Measurements from ENCODE around the gene OSBPL9.
"Not testable (repeated sequence)": the region's sequence is repeated elsewhere in the genome, so short reads cannot be mapped to it uniquely, and the experiment has no call there.

OSBPL9 gene

DNA sequence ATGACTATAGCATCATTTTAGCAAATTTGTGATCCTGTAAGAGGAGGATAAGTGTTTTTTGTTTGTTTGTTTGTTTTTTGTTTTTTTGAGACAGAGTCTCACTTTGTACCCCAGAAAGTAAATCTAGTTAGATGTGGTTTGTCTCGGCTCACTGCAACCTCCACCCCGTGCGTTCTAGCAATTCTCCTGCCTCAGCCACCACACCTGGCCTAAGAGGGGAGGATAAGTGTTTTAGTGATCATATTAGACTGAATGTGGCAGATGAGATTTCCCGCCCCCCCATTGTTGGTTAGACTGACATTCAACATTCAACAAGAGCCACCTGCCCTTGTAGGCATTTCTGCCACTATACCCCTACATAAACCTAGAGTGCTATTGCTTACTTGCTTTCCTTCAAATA lies 98.5 kb downstream of the OSBPL9 start:
- no peak for DNase-seq

DNA sequence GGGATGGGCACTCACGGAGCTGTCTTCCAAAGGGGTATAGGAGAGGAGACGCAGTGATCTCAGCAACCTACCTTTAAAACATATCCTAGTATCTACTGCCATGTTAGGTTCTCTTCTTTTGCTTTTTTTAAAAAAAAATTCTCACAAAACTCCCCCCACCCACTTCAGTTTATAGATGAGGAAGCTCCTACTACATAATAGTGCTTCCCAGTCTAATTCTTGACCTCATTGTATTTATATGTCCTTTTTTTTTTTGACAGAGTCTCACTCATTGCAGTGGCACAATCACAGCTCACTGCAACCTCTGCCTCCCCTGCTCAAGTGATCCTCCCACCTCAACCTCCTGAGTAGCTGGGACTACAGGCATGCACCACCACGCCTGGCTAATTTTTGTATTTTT lies 99.9 kb downstream of the OSBPL9 start:
- DNase-seq: no peak

DNA sequence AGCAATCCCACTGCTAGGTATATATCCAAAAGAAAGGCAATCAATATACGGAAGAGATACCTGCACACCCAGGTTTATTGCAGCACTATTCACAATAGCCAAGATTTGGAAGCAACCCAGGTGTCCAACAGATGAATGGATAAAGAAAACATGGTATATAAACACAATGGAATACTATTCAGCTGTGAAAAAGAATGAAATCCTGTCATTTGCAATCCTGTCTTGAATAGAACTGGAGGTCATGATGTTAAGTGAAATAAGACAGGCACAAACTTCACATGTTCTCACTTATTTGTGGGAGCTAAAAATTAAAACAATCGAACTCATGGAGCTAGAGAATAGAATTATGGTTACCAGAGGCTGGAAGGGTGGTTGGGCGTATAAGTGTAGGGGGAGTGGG lies 101.0 kb downstream of the OSBPL9 start:
- no peak for DNase-seq

DNA sequence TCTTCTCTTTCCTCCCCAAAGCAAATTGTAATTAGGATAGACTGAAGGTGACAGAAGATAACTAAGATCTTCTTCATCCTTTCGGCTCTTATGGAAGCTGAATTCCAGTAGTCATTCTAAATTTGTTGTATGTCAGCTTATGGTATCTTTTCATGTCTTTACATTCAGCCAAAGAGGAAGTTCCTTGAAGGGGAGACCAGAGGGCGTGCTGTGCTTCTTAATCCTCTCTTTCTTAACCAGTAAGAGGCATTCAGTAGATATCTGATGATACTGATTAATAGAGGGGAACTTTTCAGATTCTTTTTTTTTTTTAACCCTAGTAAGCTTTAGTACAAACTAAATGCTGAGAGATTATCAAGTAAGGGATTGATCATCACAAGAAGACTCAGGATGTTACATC lies 102.3 kb downstream of the OSBPL9 start:
- DNase-seq: no peak

DNA sequence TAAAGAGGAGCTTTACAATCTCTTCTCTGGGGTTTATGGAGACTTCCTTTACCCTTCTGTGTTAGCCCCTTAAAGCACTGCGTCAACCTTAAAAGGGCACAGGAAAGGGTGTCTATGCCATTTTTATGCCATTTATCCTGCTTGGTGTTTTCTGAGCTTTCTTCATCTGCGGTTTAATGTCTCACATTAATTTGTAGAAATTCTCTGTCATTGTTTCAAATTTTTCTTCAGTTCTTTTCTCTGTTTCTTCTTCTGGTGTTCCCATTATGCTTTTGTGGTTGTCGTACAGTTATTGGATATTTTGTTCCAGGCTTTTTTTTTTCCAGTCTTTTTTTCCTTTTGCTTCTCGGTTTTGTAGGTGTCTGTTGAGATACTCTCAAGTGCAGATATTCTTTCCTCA lies 107.9 kb downstream of the OSBPL9 start:
- DNase-seq: no peak

DNA sequence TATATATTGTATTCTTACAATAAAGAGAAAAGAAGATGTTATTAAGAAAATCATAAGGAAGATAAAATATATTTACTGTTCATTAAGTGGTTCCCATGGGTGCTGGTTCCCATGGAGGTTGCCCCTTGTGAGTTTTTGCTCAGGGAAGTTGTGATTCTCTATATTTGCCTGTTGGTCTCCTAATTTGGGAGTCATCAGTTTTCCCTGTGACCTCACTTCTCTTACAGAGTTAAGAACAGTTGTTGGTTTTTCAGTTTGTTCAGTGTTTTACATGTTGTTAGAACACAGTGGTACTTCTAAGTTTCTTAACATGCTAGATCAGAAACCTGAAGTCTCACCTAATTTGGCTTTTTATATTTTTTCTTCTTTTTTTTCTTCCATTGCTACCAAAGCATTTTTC lies 109.2 kb downstream of the OSBPL9 start:
- DNase-seq: no peak

DNA sequence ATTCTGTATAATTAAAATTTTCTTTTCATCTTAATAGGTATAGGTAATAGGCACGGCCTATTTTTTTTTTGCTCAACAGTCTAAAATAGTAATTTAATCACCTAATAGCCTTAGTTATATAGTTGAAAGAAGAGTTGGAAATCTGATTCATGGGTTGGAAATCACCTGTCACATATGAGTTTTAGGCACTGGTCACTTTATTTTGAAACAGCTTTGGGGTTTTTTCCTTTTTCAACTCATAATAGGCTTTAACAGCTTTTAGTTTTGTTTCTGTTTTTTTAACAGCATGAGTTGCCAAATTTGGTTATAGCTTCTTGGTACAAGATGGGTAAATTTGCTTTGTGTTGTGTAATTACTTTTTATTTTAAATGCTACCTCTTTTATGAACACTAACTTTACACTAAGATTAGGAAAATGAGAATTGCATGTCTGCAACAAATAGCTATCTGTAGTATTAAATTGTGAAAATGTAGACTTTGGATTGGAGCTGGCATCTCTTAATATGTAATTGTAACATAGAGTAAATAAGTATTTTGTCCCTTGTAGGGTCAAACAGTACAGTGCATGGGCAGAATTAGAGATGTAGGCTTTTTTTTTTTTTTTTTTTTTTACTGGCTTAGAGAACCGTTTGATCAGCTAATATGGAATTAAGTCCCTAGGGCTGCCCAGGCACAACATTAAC lies 109.8 kb downstream of the OSBPL9 start:
- DNase-seq: no peak

DNA sequence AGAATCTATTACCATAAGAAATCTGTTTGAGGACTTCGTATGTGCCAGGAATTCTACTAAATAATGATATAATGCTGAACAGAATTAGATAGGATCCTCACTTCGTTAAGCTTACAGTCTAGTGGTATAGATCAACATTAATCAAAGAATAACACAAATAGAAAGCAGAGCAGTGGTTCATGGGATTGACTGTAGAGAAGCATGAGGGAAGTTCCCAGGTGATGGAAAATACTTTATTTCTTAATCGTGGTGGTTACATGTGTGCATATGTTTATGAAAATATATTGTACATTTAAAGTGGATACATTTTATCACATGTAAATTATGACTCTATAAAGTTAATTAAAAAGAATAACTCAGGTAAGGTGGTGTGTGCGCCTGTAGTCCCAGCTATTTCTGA lies 110.5 kb downstream of the OSBPL9 start:
- DNase-seq: no peak

DNA sequence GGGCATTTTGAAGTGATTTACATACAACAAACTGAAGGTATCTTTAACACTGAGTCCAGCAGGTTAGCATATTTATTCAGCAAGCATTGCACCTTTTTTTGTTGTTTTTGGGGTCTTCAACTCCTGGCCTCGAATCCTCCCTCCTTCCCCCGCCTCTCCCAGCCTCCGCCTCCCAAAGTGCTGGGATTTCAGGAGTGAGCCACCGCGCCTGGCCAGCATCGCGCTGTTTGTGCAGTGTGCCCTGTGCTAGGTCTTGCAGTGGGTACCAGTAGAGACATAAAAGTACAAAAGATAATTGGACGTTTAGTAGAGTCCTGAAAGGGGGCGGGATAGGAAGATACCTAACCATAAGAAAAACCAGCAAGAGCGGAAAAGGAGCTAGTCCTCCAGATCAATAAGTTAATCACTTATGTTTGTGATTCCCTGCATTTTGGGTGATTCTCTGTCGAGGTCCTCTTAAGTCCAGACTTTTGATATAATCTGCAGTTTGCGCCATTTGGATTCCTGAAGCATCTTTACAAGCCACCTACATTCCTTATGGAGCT lies 111.8 kb downstream of the OSBPL9 start:
- no peak for DNase-seq

DNA sequence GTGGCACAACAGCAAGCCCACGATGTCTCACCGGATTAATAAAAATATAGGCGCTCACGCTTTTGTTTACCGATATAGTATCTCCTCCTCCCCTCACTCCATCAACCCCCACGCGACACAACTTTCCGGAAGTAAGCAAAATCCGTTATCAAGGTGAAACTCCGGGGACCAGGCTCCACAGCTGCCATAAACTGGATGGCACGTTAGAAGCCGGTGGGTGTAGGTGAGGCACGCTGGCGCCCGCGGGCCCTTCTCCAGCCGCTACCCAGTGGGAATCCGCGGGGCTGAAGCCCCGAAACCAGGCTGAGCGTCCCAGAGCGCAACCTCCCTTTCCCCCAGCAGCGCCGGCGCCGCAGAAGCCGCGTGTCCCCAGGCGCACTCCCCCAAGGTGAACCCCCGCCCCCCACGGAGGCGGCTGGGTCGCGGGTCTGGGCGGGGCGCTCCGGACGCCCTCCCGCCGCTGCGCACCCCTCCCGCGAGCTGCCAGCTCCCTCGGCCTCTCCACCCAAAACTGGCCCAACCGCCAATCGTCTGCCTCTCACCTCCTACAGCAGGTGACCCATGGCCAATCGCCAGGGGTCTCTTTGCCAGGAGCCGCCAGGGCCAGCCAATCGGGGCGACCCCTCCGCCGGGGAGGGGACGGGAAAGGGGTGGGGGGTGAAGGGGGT lies 112.4 kb downstream of the OSBPL9 start:
- DNase-seq: peak; percentile 99

DNA sequence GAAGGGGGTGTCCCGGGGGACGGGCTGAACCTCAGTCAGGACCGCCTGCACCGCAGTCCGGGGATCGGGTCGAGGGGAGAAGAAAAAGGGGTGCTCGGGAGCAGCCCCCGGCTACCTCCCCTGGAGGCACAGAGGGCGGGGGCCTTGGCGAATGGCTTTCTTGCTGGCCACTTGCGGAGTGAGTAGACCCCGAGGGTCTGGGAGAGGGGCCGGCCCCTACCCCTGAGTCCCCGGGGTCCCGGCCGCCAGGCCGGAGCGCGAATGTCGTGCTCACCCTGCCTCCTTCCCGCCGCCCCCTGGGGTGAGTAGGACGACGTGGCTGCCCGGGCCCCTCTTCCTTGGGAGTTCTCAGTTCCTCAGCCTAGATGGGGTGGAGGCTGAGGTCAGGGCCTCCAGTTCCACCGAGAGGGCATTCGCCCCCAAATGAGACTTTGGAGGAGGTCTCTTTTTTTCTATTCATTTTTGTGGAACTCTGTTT lies 113.0 kb downstream of the OSBPL9 start:
- no peak for DNase-seq

DNA sequence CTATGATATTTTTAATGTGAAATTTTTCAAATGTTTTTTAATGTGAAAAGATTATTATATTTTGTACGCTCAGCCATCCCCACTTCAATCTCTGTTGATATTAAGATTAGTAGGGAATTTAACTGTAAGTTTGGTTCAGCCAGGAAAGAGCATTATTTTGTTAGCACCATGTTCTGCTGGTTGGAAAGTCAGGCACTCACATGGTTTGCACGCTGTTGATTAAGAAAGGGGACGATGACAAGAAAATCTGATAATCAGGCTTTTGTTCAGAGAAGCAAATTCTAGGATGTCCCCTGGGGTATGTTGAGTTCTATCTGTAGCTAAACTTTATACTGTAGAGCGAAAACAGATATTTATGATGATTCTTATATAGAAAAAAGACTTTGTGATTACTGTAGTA lies 115.1 kb downstream of the OSBPL9 start:
- no peak for DNase-seq

DNA sequence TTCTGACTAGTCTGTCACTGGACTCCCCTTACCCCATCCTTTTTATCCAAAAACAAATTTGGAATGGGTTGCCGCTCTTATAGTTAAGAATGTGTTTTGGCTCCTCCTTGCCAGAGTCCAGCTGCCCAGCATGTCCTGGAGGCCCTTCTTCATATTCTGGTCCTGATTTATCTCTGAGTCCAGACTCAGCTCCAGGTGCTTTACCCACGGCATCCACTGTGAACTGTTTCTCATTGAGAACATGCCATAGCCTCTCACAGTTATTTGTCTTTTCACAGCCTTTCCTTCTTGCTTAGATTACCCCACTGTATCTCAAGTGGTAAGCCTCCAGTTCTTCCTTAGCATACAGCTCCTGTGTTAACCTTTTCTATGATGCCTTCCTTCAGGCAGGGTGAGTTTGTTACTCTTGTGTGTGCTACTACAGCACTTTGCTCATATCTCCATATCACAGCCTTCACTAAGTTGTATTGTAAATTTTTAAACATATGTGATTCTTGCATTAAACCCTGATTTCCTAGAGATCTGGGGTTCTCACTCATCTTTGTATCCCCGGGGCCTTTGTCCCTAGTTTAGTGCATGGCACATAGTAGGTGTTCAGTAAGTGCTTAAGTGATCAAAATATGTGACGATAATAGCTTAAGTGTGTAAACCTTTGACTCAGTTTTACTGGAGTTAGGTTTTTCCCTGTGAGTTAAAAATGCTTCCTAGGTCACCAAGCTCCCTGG lies 116.0 kb downstream of the OSBPL9 start:
- no peak for DNase-seq

DNA sequence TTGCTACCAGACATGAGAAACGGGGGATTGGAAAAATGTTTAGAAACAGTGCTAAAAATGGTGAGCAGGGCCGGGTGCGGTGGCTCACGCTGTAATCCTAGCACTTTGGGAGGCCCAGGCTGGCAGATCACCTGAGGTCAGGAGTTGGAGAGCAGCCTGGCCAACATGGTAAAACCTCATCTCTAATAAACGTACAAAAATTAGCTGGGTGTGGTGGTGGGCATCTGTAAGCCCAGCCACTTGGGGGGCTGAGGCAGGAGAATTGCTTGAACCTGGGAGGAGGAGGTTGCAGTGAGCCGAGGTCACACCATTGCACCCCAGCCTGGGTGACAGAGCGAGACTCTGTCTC lies 116.5 kb downstream of the OSBPL9 start:
- DNase-seq: not testable (repeated sequence)

DNA sequence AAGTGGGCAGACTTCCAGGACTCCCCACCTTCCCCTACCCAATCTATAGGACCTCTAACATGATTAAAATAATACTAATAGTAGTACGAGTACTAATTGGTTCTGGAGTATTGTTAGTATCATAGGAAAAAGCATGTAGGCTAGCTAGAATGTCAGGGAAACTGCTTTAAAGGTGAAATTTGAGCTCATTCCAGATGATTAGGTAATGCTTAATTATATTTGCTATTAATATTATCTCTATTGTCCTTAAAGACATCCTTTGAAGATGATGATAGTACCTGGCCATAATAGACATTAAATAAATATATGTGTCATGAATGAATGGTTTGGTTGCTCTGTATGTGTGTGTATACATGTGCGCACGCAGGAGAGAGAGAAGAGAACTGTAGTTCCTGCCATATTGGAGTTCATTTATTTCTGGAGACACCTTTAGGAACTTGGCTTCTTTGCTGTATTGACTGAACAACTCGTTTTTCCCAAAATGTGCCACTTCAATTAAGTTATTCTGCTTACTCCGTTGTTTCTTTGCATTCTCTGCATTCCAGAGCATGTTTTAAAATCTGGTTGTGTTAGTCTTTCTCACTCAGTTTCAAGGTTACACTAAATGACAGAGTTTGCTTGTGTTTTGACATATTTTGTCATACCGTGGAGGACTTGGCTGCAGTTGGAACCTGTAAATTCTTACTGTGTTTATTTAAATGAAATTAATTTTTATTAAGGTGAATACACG lies 117.1 kb downstream of the OSBPL9 start:
- DNase-seq: no peak

DNA sequence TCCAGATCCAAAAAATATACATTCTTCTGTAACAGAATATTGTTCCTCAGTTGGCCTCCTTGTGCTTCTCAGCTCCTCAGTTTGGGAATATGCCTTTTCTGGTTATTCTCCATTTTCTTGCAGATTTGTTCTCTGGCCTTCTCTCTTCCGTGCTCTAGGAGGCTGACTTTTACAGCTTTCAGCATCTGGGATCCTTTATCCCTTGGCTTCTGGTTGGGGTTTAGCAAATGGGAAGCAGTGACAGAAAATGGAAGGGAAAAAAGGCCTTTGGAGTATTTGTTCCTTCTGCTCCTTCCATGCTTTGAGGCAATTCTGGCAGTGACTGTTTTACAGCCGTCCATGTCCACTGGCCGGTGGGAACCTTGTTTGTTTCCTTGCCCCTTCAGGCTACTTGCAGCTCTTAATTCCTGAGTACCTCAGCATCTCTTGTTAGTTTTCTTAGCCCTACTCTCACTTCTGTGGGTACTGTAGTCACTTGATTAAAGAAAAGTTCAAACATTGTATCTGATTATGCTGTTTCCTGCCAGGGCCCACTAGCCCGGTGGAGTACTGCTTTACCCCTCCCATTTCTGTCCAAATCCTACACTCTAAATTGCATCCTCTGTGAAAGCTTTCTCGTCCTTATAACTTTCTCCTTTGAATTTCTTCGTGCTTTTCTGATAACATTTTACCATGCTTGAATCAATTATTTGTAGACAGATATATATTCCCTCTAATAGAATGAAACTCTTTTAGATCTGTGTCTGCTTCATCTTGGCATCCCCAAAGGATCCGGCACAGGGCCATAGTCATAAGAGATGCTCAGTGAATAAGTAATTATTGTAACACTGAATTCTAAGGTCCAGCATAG lies 118.2 kb downstream of the OSBPL9 start:
- DNase-seq: no peak

DNA sequence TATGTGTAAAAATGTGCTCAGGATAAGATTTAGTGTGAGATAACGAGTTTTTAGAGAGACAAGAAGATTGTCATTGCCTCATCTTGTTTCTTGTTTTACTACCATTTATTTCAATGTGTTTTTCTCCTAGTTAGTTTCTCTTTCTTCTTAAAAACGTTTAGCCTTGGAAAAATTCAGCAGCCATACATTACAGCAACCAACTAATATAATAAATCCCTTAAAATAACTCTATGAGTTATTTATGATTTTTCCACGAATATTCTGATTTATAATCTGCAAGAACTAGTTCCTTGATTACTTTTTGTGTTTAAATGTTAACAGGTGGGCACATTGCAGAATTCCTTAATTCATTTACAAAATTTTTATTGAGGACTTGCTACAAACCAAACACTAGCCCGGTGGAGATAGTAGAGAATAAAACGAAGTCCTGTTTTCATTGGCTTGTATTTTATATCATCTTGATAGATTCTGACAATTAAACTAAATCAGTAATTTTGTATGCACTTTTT lies 118.9 kb downstream of the OSBPL9 start:
- no peak for DNase-seq

DNA sequence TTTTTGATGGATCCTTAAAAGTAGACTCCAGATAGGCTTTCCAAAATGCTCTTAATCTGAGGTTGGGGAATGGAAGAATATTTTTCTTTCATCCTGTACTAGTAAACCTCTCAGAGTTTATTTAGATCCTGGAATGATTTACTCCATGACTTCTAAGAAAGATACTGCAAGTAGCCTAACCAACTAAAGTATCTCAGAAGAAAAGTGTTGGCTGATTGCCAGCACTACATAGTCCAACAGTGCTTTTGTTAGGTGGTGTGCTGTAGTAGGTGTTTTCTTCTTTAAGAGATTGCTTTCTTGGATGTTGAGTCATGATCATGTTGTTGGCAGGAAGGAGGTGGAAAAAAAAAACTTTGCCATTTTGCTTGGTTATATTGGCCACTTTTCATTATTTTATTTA lies 119.8 kb downstream of the OSBPL9 start:
- DNase-seq: peak; percentile 13

DNA sequence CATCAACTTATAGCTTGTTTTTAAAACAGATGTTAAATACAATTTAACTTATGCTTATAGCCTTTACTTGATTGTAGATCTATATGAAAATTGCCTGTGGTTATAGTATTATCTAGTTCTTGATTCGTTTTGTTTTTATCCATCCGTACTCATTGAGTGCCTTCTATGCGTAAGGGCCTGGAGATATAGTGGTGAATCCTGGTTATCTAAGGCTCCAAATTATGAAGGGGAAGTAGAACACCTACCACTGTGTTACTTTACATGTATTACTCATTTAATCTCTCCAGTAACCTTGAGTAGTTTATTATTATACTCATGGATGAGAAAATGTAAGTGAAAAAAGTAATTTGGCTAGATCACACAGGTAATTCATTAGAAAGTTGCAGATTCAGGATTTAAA lies 121.8 kb downstream of the OSBPL9 start:
- no peak for DNase-seq

DNA sequence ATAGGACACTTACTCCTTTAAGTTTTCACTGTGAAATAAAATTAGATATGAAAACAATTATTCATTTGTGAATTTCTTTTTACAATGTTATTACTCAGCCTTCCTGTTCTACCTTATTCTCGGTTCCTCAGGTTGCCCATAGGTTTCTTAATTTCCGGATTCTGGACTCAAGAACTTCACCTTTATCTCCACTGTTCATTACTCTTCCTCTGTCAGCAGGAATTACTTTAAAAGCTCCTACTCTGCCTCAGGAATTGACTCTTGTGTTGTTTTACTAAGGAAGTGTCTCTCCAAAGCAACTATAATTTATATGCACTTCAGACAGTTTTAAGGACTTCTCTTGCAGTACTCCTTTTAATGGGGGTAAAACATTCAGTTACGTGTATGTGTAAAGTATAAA lies 123.8 kb downstream of the OSBPL9 start:
- peak; percentile 36 for DNase-seq

DNA sequence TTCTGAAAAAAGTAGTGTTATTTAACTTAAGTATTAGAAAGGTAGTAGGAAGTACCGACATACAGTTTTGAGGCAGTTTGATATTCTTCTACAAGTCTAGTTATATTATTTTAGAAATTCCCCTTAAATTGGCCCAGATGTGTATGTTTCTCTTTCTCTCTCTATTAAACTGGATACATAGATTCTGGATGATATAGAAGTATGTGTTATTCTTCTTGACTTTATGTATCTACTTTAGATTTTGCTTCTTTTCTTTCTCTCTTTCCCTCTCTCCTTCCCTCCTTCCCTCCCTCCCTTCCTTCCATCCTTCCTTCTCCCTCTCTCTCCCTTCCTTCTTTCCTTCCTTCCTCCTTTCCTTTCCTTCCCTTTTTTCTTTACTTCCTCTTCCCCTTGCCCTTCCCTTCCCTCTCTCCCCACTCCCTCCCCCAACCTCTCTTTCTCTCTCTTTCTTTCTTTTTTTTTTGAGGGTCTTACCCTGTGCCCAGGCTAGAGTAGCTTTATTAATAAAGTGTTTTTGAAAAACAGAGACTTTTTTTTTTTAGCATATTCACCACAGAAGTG lies 124.3 kb downstream of the OSBPL9 start:
- no peak for DNase-seq
